ENCODE results near the gene TMEM92.
"Not testable (repeated sequence)": the region's sequence is repeated elsewhere in the genome, so short reads cannot be mapped to it uniquely, and the experiment has no call there.

TMEM92 gene

DNA sequence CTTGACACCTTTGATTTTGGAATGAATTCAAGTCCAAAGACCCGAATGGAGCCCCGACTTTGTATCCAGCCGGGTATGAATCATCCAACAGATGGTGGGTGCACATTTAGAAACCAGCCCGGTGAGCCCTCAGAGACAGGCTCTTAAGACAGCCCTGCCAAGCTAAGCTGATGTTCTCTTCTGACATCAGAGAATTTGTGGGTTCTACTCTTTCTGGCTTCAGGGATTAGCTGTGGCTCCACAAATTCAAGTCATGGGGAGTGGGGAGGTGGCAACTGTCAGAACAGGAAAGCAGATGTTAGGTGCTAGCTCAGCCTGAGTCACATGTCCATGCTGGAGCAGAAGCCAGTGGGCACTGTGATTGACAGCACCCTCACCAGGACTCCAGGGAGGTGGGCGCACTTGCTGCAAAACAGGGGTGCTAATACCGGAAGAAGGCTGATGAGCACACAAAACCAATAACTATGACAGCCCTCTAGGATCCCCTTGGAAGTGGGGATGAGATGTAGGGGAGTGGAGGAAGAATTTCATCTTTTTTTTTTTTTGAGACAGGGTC is 40.3 kb downstream of the TMEM92 start:
- in situ Hi-C loops (cut with HindIII; ENCODE audit: low pct_ligation_motif_present, low pct_unique_long_range_greater_than_20kb, low sequenced_read_pairs), result no loop called here
- DNase-seq, result no peak

DNA sequence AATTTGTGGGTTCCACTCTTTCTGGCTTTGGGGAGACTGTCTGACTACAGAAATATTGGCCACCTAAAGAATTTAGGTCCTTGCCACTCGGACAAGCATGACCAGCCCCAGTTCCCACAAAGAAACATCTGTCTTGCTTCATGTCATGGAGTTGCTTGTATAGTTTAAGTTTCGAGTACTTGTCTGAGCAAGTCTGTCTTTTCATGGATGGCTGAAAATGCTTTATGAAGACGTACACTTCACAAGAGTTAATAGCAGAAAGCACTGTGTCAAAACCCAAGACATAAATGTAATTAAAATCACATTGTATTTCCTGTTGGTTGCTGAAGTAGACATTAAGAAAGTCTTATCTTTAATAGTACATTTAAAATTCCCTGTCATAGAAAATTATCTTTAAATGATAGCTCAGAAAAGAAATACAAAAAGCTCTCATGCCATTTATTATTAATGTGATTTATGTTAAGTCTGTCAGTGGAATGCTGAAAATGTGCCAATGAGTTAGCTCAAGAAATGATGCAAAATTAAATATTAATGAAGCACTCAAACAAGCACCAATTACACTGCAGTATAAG is 41.8 kb downstream of the TMEM92 start:
- in situ Hi-C loops (cut with HindIII; ENCODE audit: low pct_ligation_motif_present, low pct_unique_long_range_greater_than_20kb, low sequenced_read_pairs), result no loop called here
- DNase-seq, result no peak

GRCh38 chr17:50316660-50317059 is 42.4 kb downstream of the TMEM92 start:
- in situ Hi-C loops (cut with HindIII; ENCODE audit: low pct_ligation_motif_present, low pct_unique_long_range_greater_than_20kb, low sequenced_read_pairs), result not testable (repeated sequence)

DNA sequence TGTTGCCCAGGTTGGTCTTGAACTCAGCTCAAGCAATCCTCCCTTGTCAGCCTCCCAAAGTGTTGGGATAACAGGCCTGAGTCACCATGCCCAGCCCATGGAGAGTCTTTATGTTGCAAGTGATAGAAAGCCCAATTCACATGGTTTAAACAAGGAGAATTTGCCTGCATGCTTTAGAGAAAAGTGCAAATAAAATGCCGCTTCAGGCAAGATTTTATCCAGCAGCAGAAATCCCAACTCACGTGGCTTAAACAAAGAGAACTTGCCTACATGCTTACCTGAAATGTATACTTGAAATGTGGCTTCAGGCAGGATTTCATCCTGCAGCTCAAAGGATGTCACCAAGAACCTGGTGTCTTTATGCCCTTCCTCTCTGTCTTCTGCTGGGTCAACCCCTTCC is 42.9 kb downstream of the TMEM92 start:
- in situ Hi-C loops (cut with HindIII; ENCODE audit: low pct_ligation_motif_present, low pct_unique_long_range_greater_than_20kb, low sequenced_read_pairs), result no loop called here
- no peak for DNase-seq

More at GRCh38 chr17:50316660-50317059, 42.4 kb downstream of the TMEM92 start:
- DNase-seq, result not testable (repeated sequence)

DNA sequence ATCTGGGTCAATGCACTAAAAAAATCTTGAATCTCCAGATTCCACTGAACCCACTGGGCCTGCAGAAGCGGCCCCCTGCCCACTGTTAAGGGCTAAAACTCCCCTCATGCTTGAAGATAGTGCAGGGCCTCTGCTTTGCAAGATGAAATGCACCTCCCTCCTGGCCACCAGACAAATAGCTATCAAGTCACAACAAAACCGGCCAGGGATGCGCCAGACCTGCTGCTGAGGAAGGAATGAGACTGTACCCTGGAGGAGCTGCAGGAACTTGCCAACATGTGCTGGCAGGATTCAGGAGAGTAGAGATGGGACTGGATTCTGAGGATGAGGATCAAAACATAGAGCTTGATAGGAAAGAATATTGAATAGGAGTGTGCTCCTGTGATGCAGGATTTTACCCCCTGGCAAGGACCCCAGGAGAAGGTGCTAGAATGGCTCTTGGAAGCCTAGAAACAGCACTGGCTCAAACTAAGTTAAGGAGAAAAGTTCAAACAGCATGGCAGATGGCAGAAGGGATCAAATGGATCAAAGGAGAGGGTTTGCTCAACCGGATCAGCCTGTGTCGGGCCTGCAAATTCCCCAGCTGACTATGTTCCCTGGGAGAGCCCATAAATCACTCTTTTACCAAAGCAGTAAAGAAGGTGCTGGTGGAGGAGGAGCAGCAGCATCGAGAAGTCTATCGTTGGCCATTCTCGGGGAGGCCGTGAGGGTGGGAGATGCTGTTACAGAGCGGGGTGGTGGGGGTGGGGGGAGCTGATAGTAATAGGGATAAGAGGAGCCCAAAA is 44.4 kb downstream of the TMEM92 start:
- in situ Hi-C loops (cut with HindIII; ENCODE audit: low pct_ligation_motif_present, low pct_unique_long_range_greater_than_20kb, low sequenced_read_pairs), result no loop called here
- no peak for DNase-seq

- DNase-seq, result no peak
- in situ Hi-C loops (cut with HindIII; ENCODE audit: low pct_ligation_motif_present, low pct_unique_long_range_greater_than_20kb, low sequenced_read_pairs), result no loop called here
Measured at GRCh38 chr17:50319306-50320004, 45.2 kb downstream of the TMEM92 start.

DNA sequence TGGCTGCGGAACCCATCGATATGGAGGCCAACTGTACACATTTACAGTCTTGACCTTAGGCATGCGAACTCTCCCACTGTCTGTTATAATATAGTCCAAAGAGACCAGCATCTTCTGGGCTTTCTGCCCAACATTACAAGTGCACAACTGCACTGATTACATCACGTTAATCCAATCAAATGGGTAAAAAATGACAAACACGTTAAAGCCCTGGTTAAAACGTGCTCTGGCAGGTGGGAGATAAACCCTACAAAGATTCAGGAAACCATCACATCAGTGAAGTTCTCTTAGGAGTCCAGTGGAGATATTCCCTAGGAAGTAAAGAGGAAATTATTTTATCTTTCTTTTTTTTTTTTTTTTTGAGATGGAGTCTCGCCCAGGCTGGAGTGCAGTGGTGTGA is 48.0 kb downstream of the TMEM92 start:
- DNase-seq, result no peak

GRCh38 chr17:50323060-50323459 is 48.8 kb downstream of the TMEM92 start:
- DNase-seq, result no peak
- in situ Hi-C loops (cut with HindIII; ENCODE audit: low pct_ligation_motif_present, low pct_unique_long_range_greater_than_20kb, low sequenced_read_pairs), result no loop called here

More for the DNA sequence above, 48.0 kb downstream of the TMEM92 start:
- in situ Hi-C loops (cut with HindIII; ENCODE audit: low pct_ligation_motif_present, low pct_unique_long_range_greater_than_20kb, low sequenced_read_pairs), result no loop called here

DNA sequence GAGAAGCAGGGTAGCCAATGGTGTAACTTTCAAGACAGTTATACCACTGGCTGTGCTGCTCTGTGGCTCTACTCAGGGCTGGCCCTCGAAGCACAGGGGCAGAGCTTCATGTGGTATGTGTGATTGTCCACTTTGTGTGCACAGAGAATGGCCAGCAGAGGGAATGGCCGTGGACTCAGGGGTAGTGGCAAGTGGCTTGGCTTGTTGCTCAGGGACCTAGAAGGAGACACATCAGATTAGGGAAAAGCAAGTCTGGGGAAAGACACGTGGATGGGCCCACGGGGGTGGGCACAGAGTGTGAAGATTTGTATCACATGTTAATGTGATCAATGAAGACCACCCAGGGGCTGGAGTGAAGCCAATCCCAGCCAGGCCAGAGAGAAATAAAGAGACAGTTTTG is 51.6 kb downstream of the TMEM92 start:
- in situ Hi-C loops (cut with HindIII; ENCODE audit: low pct_ligation_motif_present, low pct_unique_long_range_greater_than_20kb, low sequenced_read_pairs), result no loop called here
- no peak for DNase-seq

DNA sequence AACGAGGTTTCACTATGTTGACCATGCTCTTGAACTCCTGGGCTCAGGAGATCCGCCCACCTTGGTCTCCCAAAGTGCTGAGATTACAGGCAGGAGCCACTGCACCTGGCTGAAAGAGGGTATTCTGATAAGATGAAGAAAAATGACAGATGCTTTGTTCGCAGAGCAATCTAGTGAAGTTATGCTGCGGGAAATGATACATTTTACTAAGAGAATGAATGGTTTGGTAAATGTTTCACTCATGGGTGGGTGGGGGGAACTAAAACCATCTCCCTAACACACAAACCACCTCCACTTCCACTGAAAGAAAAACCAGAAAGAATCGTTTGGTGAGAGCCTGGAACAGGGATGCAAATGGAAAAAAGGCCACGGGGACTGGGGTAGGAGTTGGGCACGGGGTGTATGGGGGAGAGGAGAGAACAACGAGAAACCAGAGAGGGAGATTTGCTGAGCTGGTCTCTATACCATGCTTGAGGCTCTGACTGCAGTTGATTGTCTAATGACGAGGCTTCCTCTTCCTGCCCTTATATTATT is 52.6 kb downstream of the TMEM92 start:
- DNase-seq, result no peak
- in situ Hi-C loops (cut with HindIII; ENCODE audit: low pct_ligation_motif_present, low pct_unique_long_range_greater_than_20kb, low sequenced_read_pairs), result no loop called here

GRCh38 chr17:50328363-50329325 is 54.4 kb downstream of the TMEM92 start:
- in situ Hi-C loops (cut with HindIII; ENCODE audit: low pct_ligation_motif_present, low pct_unique_long_range_greater_than_20kb, low sequenced_read_pairs), result no loop called here
- DNase-seq, result no peak

GRCh38 chr17:50329716-50330115 is 55.5 kb downstream of the TMEM92 start:
- no peak for DNase-seq
- in situ Hi-C loops (cut with HindIII; ENCODE audit: low pct_ligation_motif_present, low pct_unique_long_range_greater_than_20kb, low sequenced_read_pairs), result no loop called here

DNA sequence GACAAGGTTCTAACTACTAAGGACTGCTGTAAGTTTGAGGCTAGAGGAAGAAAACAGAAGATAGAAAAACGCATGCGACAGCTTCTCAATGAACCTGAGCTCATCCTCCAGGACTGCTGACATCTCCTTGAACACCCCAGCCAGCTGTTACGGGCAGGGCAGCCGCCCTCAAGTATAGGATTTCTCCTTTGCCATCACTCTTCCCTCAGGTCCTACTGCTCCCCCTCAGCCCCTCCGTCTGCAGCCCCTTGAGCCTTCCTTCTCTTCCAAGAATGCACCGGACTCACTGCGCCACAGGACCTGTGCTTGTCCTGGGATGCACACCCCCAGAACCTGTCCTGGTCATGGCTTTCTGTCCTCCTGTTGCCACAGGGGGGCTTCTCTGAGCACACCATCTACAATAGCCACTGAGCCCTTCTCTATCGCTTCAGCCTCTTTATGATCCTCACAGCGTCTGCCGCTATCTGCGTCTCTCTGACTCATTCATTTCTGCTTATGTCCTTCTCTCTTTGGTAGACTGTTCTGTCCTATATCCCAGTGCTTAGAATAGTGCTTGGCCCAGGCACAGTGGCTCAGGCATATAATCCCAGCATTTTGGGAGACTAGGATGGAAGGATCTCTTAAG is 56.0 kb downstream of the TMEM92 start:
- in situ Hi-C loops (cut with HindIII; ENCODE audit: low pct_ligation_motif_present, low pct_unique_long_range_greater_than_20kb, low sequenced_read_pairs), result no loop called here
- no peak for DNase-seq

All from ACHN (cell line).